Measurements from ENCODE around the gene RNGTT.

DNA sequence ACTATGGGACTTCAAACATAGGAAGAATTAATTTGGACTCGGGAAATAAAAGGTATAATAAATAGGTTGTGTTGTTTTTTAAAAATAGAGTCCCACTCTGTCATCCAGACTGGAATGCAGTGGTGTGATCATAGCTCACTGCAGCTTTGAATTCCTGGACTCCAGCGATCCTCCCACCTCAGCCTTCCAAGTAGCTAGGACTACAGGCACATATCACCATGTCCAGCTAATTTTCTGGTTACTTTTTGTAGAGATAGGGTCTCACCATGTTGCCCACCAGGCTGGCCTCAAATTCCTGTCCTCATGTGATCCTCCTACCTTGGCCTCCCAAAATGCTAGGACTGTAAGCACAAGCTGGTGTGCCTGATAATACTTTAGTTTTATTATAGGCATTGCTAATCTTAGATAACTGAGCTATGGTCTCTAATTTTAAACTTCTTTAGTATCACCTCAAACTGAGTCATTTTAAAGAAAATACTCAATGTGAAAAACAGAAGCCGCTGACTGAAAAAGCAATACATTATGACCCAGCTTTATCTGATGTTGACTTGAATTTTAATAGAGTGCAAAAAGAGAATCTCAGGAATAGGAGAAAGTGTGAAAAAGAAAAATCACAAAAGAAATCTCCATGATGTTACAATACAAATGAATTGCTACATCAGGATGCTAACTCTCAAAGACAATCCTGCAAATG lies 251.0 kb downstream of the RNGTT start:
- TF ChIP-seq EZH2phosphoT487 (IDR thresholded peaks at IDR 0.05; ENCODE audit: insufficient read depth, low read depth) (no peak), EZH2 (IDR thresholded peaks at IDR 0.05; ENCODE audit: insufficient read depth, poor library complexity, severe bottlenecking) (no peak)
